ENCODE results near the gene LOC128125822.

LOC128125822 gene

DNA sequence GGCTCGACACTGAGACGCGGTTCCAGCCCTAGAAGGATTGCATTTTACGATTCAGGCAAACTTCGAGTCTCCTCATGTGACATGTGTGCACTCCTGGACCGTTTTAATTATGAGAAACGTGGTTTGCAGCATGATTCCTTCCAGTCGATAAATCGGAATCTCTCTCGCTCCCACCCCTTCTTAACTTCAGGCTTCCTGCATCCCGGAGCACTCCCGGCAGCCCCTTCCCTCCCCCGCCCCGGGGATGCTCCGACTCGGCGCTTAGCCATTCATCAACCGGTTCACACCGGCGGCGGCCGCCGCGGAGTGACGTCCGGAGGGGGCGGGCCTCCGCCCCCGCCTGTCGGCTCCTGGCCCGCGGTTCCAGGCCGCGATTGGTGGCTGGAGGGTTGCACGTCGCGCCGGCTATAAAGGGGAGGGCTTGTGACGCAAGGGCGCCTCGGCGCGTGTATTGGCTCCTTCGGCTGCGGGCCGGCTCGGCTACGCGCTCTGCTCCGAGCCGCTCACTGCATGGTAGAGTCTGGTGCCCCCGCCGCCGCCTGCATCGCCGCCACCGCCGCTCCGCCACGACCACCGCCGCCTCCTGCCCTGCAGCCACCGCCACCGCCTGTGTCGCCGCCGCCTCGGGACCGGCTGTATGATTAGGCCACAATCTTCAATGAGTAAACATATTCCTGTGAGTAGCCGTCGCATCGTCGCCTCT lies at the start of gene LOC128125822, which contains the start of gene PTP4A1:
Gene LOC128125822 (plus strand): TSS at position 437 of the 703 bp plus-strand sequence.
Gene PTP4A1 (plus strand): TSS at position 437 of the 703 bp plus-strand sequence. CDS start 4,401 bp downstream, outside the sequence.
- peak within 1 kb of the TSS; percentile 98 for H3K27ac ChIP-seq (ENCODE audit: low read depth)
- H3K27ac Mint-ChIP-seq = peak within 1 kb of the TSS; percentile 99

More for the DNA sequence above, at the start of gene LOC128125822, which contains the start of gene PTP4A1:
- Histone ChIP-seq H3K79me2 (replicated peaks; ENCODE audit: insufficient read depth) (peaks cover 46% of the 10 kb centered on the region), H3K27me3 (ENCODE audit: insufficient read depth) (no peaks in the 10 kb centered on the region), H3K4me1 (ENCODE audit: insufficient read depth) (peaks cover 13% of the 10 kb centered on the region), H4K20me1 (replicated peaks; ENCODE audit: insufficient read depth) (peaks cover 25% of the 10 kb centered on the region), H3F3A (replicated peaks; ENCODE audit: low read depth) (0 out of 2 replicates have a peak, but pooled peaks cover 4% of the 10 kb centered on the region), H3K9me2 (ENCODE audit: insufficient read depth) (no peaks in the 10 kb centered on the region), H3K36me3 (ENCODE audit: insufficient read depth) (peaks cover 15% of the 10 kb centered on the region; the same call in 1 of the 2 replicates), H2AFZ (peak within 1 kb of the TSS; percentile 50; the same call in 1 of the 2 replicates), H3K4me3 (peak within 1 kb of the TSS; percentile 68), H3K4me2 (peak within 1 kb of the TSS; percentile 87)
- ATAC-seq (peak; percentile 88), DNase-seq (ENCODE audit: low spot score) (peak; percentile 97)
- Mint-ChIP-seq H3K36me3 (ENCODE audit: low read depth) (peaks cover 31% of the 10 kb centered on the region), H3K9me3 (peaks cover 7% of the 10 kb centered on the region), H3K4me3 (peak within 1 kb of the TSS; percentile 97), H3K27me3 (ENCODE audit: insufficient read depth, low read depth, poor library complexity) (peaks cover 10% of the 10 kb centered on the region), H3K4me1 (peaks cover 16% of the 10 kb centered on the region)
- no peak for TF ChIP-seq EZH2 (IDR thresholded peaks at IDR 0.05; ENCODE audit: low read depth, unreplicated experiment)
- peak; percentile 93 for TF ChIP-seq CREB1 (CRISPR knock-in tag; IDR thresholded peaks at IDR 0.05; ENCODE audit: low read depth)
- TF ChIP-seq POLR2AphosphoS5 (IDR thresholded peaks at IDR 0.05; ENCODE audit: low read depth) = peak; percentile 80
- no peak for TF ChIP-seq EZH2phosphoT487 (IDR thresholded peaks at IDR 0.05; ENCODE audit: unreplicated experiment)
- no peak for TF ChIP-seq STAT1 (IDR thresholded peaks at IDR 0.05; ENCODE audit: unreplicated experiment)
- TF ChIP-seq, protein P1, sequence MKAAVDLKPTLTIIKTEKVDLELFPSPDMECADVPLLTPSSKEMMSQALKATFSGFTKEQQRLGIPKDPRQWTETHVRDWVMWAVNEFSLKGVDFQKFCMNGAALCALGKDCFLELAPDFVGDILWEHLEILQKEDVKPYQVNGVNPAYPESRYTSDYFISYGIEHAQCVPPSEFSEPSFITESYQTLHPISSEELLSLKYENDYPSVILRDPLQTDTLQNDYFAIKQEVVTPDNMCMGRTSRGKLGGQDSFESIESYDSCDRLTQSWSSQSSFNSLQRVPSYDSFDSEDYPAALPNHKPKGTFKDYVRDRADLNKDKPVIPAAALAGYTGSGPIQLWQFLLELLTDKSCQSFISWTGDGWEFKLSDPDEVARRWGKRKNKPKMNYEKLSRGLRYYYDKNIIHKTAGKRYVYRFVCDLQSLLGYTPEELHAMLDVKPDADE (IDR thresholded peaks at IDR 0.05) = peak; percentile 39; the same call in 1 of the 2 replicates
- no peak; the same call in 1 of the 2 replicates for TF ChIP-seq NANOG (IDR thresholded peaks at IDR 0.05; ENCODE audit: borderline replicate concordance)
- TF ChIP-seq, protein P2, sequence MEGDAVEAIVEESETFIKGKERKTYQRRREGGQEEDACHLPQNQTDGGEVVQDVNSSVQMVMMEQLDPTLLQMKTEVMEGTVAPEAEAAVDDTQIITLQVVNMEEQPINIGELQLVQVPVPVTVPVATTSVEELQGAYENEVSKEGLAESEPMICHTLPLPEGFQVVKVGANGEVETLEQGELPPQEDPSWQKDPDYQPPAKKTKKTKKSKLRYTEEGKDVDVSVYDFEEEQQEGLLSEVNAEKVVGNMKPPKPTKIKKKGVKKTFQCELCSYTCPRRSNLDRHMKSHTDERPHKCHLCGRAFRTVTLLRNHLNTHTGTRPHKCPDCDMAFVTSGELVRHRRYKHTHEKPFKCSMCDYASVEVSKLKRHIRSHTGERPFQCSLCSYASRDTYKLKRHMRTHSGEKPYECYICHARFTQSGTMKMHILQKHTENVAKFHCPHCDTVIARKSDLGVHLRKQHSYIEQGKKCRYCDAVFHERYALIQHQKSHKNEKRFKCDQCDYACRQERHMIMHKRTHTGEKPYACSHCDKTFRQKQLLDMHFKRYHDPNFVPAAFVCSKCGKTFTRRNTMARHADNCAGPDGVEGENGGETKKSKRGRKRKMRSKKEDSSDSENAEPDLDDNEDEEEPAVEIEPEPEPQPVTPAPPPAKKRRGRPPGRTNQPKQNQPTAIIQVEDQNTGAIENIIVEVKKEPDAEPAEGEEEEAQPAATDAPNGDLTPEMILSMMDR (conservative IDR thresholded peaks at IDR 0.05; ENCODE audit: low read depth in 2 of 2) = no peak
- TF ChIP-seq JUNB (IDR thresholded peaks at IDR 0.05; ENCODE audit: unreplicated experiment) = no peak
- TF ChIP-seq, protein P3, sequence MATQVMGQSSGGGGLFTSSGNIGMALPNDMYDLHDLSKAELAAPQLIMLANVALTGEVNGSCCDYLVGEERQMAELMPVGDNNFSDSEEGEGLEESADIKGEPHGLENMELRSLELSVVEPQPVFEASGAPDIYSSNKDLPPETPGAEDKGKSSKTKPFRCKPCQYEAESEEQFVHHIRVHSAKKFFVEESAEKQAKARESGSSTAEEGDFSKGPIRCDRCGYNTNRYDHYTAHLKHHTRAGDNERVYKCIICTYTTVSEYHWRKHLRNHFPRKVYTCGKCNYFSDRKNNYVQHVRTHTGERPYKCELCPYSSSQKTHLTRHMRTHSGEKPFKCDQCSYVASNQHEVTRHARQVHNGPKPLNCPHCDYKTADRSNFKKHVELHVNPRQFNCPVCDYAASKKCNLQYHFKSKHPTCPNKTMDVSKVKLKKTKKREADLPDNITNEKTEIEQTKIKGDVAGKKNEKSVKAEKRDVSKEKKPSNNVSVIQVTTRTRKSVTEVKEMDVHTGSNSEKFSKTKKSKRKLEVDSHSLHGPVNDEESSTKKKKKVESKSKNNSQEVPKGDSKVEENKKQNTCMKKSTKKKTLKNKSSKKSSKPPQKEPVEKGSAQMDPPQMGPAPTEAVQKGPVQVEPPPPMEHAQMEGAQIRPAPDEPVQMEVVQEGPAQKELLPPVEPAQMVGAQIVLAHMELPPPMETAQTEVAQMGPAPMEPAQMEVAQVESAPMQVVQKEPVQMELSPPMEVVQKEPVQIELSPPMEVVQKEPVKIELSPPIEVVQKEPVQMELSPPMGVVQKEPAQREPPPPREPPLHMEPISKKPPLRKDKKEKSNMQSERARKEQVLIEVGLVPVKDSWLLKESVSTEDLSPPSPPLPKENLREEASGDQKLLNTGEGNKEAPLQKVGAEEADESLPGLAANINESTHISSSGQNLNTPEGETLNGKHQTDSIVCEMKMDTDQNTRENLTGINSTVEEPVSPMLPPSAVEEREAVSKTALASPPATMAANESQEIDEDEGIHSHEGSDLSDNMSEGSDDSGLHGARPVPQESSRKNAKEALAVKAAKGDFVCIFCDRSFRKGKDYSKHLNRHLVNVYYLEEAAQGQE (IDR thresholded peaks at IDR 0.05; ENCODE audit: unreplicated experiment) = no peak
- no peak for TF ChIP-seq ZNF331 (CRISPR knock-in tag; IDR thresholded peaks at IDR 0.05; ENCODE audit: low read depth)
- TF ChIP-seq, protein P4, sequence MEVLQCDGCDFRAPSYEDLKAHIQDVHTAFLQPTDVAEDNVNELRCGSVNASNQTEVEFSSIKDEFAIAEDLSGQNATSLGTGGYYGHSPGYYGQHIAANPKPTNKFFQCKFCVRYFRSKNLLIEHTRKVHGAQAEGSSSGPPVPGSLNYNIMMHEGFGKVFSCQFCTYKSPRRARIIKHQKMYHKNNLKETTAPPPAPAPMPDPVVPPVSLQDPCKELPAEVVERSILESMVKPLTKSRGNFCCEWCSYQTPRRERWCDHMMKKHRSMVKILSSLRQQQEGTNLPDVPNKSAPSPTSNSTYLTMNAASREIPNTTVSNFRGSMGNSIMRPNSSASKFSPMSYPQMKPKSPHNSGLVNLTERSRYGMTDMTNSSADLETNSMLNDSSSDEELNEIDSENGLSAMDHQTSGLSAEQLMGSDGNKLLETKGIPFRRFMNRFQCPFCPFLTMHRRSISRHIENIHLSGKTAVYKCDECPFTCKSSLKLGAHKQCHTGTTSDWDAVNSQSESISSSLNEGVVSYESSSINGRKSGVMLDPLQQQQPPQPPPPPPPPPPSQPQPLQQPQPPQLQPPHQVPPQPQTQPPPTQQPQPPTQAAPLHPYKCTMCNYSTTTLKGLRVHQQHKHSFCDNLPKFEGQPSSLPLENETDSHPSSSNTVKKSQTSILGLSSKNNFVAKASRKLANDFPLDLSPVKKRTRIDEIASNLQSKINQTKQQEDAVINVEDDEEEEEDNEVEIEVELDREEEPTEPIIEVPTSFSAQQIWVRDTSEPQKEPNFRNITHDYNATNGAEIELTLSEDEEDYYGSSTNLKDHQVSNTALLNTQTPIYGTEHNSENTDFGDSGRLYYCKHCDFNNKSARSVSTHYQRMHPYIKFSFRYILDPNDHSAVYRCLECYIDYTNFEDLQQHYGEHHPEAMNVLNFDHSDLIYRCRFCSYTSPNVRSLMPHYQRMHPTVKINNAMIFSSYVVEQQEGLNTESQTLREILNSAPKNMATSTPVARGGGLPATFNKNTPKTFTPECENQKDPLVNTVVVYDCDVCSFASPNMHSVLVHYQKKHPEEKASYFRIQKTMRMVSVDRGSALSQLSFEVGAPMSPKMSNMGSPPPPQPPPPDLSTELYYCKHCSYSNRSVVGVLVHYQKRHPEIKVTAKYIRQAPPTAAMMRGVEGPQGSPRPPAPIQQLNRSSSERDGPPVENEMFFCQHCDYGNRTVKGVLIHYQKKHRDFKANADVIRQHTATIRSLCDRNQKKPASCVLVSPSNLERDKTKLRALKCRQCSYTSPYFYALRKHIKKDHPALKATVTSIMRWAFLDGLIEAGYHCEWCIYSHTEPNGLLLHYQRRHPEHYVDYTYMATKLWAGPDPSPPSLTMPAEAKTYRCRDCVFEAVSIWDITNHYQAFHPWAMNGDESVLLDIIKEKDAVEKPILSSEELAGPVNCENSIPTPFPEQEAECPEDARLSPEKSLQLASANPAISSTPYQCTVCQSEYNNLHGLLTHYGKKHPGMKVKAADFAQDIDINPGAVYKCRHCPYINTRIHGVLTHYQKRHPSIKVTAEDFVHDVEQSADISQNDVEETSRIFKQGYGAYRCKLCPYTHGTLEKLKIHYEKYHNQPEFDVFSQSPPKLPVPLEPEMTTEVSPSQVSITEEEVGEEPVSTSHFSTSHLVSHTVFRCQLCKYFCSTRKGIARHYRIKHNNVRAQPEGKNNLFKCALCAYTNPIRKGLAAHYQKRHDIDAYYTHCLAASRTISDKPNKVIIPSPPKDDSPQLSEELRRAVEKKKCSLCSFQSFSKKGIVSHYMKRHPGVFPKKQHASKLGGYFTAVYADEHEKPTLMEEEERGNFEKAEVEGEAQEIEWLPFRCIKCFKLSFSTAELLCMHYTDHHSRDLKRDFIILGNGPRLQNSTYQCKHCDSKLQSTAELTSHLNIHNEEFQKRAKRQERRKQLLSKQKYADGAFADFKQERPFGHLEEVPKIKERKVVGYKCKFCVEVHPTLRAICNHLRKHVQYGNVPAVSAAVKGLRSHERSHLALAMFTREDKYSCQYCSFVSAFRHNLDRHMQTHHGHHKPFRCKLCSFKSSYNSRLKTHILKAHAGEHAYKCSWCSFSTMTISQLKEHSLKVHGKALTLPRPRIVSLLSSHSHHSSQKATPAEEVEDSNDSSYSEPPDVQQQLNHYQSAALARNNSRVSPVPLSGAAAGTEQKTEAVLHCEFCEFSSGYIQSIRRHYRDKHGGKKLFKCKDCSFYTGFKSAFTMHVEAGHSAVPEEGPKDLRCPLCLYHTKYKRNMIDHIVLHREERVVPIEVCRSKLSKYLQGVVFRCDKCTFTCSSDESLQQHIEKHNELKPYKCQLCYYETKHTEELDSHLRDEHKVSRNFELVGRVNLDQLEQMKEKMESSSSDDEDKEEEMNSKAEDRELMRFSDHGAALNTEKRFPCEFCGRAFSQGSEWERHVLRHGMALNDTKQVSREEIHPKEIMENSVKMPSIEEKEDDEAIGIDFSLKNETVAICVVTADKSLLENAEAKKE (CRISPR knock-in tag; IDR thresholded peaks at IDR 0.05) = no peak
- TF ChIP-seq ZNF114 (CRISPR knock-in tag; IDR thresholded peaks at IDR 0.05) = no peak

Measured in GM23338 (cell line).